ENCODE results near the gene INSR.

DNA sequence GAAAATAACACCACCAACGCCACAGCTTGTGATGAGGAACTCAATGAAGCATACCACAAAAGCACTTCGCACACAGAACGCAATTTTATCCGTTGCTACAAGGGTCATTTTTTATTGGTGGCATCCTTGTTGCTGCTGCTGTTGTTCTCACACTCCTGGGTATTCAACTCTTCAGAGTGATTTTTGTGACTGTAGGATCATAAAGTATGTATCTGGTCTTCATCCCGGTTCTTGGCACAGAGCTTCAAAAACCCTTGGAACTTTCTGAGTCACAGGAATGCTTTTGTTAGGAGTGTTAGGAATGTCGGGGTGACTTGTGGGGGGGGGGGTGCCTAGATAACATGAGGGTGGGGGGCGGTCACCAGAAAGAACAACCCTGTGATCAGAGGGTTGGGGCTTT lies 116.3 kb downstream of the INSR start:
- TF ChIP-seq, protein P1, sequence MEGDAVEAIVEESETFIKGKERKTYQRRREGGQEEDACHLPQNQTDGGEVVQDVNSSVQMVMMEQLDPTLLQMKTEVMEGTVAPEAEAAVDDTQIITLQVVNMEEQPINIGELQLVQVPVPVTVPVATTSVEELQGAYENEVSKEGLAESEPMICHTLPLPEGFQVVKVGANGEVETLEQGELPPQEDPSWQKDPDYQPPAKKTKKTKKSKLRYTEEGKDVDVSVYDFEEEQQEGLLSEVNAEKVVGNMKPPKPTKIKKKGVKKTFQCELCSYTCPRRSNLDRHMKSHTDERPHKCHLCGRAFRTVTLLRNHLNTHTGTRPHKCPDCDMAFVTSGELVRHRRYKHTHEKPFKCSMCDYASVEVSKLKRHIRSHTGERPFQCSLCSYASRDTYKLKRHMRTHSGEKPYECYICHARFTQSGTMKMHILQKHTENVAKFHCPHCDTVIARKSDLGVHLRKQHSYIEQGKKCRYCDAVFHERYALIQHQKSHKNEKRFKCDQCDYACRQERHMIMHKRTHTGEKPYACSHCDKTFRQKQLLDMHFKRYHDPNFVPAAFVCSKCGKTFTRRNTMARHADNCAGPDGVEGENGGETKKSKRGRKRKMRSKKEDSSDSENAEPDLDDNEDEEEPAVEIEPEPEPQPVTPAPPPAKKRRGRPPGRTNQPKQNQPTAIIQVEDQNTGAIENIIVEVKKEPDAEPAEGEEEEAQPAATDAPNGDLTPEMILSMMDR (conservative IDR thresholded peaks at IDR 0.05; ENCODE audit: low read depth in 2 of 2): no peak
- TF ChIP-seq POLR2AphosphoS5 (IDR thresholded peaks at IDR 0.05; ENCODE audit: low read depth) (no peak), EZH2 (IDR thresholded peaks at IDR 0.05; ENCODE audit: low read depth, unreplicated experiment) (no peak)
- TF ChIP-seq, protein P2, sequence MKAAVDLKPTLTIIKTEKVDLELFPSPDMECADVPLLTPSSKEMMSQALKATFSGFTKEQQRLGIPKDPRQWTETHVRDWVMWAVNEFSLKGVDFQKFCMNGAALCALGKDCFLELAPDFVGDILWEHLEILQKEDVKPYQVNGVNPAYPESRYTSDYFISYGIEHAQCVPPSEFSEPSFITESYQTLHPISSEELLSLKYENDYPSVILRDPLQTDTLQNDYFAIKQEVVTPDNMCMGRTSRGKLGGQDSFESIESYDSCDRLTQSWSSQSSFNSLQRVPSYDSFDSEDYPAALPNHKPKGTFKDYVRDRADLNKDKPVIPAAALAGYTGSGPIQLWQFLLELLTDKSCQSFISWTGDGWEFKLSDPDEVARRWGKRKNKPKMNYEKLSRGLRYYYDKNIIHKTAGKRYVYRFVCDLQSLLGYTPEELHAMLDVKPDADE (IDR thresholded peaks at IDR 0.05): no peak
